Fibroblast of upper back skin (primary cell): ENCODE data around the gene OR6C68.
"Not testable (repeated sequence)": the region's sequence is repeated elsewhere in the genome, so short reads cannot be mapped to it uniquely, and the experiment has no call there.

Experiments used
- DNase-seq: peaks from one replicate; pipeline ENCODE4 v3.0.0-alpha.2; 2013

The OR6C68 gene

GRCh38 chr12:55492078-55492477, at the start of gene OR6C68:
TSS of gene OR6C68 (plus strand) at chr12:55492378. CDS start at chr12:55492378, 0 bp downstream.
- no peak for DNase-seq

- no peak for DNase-seq
Observed at GRCh38 chr12:55443776-55444175, 48.4 kb upstream of the OR6C68 start, which contains the start of gene OR6C2. TSS of gene OR6C2 (plus strand) at chr12:55444076. CDS start at chr12:55452214, 8,138 bp downstream.

DNA sequence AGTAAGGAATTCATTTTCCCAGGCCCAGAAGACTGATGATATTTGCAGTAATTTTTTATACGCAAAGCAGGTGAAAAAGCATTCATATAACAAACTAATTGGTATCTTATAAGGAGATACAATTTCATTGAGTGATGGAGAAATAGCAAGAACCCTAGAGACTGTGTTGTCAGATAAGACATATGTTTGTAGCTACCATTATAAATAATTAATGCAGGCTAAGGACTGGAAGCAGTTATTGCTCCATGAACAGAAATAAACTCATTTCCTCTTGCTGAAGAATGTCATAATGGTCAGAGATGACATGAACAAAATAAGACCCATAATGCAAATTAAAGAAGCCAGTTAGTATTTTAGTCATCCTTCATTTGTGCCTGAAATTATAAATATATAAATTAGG, 46.8 kb upstream of the OR6C68 start:
- no peak for DNase-seq

DNA sequence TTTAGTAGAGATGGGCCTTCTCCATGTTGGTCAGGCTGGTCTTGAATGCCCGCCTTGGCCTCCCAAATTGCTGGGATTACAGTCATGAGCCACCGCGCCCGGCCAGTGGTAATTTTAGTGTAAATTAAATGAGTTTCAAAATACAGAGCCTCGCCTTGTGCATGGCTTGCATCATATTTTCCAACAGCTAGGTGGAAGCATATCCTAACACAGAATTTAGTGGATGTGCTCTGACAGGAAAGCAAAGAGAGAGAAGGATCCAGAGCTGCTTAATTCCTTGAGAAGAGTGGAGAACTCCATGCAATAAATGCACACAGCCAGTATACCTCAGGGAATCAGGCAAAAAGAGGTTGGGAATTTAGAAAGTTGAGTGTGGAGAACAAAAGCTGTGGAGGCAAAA, 45.9 kb upstream of the OR6C68 start:
- DNase-seq: no peak

- DNase-seq: no peak
Observed at GRCh38 chr12:55448825-55449224, 43.4 kb upstream of the OR6C68 start.

DNA sequence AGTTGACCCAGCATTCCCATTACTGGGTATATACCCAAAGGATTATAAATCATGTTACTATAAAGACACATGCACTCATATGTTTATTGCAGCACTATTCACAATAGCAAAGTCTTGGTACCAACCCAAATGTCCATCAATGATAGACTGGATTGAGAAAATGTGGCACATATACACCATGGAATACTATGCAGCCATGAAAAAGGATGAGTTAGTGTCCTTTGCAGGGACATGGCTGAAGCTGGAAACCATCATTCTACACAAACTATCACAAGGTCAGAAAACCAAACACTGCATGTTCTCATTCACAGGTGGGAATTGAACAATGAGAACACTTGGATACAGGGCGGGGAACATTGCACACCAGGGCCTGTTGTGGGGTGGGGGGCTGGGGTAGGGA, 27.3 kb upstream of the OR6C68 start:
- not testable (repeated sequence) for DNase-seq

GRCh38 chr12:55467836-55468235, 24.3 kb upstream of the OR6C68 start:
- no peak for DNase-seq

DNA sequence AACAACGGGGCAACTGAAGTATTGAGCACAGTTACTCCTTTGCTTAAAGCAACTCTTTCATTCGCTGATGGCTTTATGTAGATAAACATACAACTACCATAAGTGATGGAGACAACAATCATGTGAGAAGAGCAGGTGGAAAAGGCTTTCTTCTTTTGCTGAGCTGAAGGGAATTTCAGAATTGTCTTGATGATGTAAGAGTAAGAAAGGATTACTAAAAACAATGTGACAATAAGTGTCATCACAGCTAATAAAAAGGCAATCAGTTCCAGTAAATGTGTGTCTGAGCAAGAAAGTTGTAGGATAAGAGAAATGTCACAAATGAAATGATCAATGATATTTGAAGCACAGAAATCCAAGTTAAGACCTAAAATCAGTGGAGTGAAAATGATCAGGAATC, 22.9 kb upstream of the OR6C68 start:
- no peak for DNase-seq

DNA sequence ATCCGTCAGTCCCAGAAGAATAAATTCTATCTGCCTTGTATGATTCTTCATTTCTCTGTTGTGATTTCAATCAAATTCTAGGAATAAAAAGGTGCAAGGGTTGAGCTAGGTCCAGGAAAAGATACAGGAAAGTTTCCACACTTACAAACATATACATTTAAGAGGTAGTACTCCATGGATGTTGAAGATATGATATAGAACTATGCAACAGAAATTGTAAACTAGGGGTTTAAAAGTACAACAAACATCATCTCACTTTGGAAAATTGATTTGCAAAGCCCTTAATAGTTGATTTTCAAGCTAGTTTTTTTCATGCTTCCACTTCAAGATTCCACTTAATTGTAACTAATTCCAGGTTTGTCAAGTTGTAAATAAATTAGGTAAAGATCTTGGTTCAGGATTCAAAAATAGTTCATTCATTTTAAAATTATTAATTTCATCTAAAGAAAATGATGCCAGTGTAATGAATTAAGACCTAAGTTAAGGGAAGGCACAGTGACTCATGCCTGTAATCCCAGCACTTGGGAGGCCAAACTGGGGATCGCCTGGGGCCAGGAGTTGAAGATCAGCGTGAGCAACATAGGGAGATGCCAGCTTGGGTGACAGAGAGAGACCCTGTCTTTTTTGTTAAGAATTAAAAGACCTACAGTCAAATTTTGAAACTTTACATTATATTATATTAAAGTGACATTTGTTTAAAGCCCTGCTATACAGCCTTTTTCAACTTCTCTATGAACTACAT, 21.9 kb upstream of the OR6C68 start, which contains the start of gene OR6C70:
TSS of gene OR6C70 (minus strand) at position 51 of the 742 bp plus-strand sequence. CDS start at position 51, 0 bp downstream.
- no peak for DNase-seq

DNA sequence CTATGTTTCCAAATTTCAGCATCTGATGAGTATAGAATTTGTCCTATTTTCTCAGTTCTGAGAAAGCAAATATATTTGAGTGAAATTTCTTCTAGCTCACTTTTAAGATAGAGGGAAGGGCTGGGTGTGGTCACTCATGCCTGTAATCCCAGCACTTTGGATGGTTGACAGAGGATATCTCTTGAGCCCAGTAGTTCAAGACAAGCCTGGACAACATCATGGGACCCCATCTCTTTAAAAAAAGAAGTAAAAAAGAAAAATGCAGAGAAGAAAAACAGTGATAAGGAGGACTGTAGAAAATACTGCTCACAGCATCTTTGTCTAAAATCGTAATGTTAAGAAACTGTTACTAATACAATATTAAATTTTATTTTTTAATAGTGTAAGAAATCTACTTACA, 19.9 kb upstream of the OR6C68 start:
- DNase-seq: no peak

DNA sequence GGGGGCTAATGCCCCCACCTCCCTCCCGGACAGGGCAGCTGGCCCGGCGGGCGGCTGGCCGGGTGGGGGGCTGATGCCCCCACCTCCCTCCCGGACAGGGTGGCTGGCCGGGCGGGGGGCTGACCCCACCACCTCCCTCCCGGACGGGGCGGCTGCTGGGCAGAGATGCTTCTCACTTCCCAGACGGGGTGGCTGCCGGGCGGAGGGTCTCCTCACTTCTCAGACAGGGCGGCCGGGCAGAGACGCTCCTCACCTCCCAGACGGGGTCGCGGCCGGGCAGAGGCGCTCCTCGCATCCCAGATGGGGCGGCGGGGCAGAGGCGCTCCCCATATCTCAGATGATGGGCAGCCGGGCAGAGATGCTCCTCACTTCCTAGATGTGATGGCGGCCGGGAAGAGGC, 13.0 kb upstream of the OR6C68 start:
- DNase-seq: not testable (repeated sequence)

DNA sequence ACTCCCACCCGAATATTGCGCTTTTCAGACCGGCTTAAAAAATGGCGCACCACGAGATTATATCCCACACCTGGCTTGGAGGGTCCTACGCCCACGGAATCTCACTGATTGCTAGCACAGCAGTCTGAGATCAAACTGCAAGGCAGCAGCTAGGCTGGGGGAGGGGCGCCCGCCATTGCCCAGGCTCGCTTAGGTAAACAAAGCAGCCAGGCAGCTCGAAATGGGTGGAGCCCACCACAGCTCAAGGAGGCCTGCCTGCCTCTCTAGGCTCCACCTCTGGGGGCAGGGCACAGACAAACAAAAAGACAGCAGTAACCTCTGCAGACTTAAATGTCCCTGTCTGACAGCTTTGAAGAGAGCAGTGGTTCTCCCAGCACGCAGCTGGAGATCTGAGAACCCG, 7.9 kb upstream of the OR6C68 start:
- not testable (repeated sequence) for DNase-seq

- no peak for DNase-seq
Observed at GRCh38 chr12:55495490-55495889, 3.3 kb downstream of the OR6C68 start.

GRCh38 chr12:55499231-55499630, 7.1 kb downstream of the OR6C68 start:
- no peak for DNase-seq

DNA sequence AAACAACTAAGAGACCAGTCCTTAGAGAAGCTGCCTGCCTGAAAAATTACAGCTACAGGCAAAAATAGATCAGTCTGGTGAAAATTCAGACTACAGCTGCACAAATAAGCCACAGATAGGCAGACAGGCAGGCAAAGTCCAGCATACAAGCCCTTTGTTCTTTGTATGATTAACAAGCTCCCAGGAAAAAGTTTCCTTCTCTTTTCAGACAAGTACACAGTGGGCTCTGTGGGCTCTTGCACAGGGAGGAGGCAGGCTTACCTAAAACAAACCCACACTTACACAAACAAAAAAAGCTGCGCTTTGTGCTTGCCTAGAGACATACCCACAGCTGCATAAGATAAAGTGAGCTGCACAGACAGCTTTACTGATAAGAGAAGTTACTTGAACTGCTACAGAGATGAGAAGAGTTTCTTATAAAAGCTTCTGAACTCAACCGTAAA, 7.7 kb downstream of the OR6C68 start:
- DNase-seq: no peak

GRCh38 chr12:55501601-55502000, 9.4 kb downstream of the OR6C68 start:
- no peak for DNase-seq

DNA sequence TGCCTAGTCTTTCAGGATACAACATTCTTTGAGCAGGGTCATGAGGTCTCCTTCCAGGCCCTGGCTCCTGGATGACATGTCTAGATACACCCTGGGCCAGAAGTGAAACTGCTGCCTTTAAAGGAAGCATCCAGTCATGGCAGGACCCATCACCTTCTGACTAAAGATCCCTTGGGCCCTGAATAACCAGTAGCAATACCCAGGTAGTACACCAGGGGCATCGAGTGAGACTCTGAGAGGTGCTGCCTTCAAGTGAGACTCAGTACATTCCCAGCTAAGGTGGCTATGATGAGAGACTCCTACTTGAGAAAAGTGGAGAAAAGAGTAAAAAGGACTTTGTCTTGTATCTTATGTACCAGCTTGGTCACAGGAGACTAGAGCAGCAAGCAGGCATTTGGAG, 23.5 kb downstream of the OR6C68 start:
- no peak for DNase-seq

- DNase-seq: no peak
Observed at GRCh38 chr12:55516391-55516790, 24.2 kb downstream of the OR6C68 start.
